GM19452 (cell line): ENCODE data around the gene TMEM51.
"Not testable (repeated sequence)": the region's sequence is repeated elsewhere in the genome, so short reads cannot be mapped to it uniquely, and the experiment has no call there.

ENCODE experiments used
- ATAC-seq: cut with Tn5 transposase; IDR thresholded peaks from one replicate; pipeline ENCODE4 v1.9.1; 2021; ENCODE audit not compliant: unreplicated experiment

TMEM51 gene

DNA sequence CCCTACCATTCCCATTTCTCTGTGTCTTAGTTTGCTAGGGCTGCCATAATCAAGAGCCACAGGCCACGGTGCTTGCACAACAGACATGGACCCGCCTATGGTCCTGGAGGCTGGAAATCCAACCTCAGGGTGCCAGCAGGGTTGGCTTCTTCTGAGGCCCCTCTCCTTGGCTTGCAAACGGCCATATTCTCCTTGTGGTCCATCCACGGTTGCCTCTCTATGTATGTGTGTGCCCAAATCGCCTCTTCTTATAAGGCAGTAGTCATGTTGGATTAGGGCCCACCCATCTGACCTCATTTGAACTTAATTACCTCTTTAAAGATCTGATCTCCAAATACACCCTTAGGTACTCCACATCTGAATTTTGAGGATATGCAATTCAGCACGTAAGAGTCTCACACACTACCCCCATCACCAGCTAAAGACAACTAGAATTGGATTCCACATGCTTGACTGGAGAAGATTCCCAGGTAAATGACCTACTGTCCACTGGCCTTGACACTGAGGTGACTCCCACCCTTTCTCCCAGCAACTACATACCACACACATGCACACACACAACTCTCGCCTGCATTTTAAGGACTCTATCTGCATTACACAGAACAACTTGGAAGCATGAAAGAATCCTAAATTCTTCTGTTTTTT, 28.3 kb upstream of the TMEM51 start:
- no peak for ATAC-seq

DNA sequence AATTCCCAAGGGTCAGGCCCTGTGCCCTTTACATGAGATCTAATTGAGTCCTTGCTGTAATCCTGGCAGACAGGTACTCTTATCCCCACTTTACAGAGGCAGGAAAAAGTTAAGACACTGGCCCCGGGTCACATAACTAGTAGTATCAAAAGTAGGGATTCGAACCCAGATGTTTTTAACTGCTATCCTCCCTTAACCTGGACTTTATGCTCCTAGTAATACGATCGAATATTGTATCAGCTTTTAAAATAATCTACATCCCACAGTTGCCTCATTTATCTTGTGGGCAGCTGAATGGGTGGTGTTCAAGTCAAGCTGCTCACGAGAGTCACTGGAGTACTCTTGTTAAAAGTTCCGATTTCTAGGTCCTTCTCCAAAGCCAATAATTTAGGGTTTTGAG, 25.5 kb upstream of the TMEM51 start:
- no peak for ATAC-seq

DNA sequence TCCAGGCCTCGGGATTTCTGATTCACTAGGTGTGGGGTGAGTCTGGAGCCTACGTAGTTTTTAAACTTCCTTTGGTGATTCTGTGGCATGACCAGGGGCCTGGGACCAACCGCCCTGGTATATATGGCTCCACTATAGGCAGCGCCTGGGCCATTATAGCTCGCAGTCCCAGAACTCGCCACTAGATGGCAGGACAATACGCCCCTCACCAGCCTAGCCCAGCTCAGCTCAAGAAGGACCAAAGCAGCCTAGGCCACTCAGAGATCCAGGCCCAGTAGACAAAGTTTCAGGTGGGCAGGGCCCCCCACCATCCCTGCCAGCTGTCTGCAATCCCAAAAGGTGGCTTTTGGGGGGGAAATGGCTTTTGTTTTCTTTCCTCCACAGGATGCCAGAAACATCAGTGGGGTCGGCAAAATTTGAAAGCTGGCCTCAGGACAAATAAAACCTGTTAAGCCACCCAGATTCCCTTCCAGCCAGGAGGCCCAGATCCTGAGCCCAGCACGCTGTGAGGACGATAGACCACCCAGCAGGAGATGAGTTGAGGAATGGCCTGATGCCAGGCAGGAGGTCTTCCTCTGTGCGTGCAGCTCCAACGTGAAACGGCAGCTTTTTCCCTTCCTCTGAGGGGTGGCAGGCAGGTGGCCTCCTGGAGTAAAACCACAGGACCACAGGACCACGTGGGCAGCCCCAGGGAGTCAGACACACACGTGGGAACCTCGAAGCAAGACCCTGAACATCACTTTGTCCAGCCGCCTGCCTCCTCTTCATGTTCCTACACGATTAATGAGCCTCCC, 24.8 kb upstream of the TMEM51 start:
- ATAC-seq = no peak

DNA sequence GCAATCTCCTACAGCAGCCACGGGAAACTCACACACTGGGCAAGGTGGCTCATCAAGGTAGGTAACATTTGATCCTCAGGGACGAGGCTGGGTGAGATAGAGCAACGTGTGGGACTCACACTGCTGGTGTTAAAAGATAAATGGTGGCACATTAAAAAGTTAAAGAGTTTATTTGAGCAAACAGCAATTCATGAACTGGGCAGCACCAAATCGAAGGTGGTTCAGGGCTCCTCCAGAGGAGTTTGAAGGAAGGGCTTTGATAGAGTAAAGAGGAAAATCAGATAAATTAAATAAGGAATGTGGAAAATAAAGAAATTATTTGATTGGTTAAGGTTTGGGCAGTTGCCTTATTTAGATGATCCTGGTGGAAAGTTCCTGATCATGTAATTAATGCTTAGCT, 23.6 kb upstream of the TMEM51 start:
- no peak for ATAC-seq

DNA sequence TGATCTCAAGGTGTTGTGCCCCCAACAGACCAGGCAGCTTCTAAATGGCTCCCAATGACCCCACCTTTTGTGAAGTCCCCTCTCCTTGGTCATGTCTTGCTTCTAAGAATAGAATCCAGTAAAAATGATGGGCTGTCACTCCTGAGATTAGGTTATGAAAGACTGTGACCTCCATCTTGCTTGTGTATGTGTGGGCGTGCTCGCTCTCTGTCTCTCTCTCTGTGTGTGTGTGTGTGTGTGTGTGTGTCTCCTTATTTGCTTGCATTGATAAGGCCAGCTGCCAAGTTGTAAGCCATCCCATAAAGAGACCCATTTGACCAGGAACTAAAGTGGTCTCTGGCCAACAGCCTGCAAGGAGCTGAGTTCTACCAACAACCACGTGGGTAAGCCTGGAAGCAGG, 22.9 kb upstream of the TMEM51 start:
- ATAC-seq = no peak

DNA sequence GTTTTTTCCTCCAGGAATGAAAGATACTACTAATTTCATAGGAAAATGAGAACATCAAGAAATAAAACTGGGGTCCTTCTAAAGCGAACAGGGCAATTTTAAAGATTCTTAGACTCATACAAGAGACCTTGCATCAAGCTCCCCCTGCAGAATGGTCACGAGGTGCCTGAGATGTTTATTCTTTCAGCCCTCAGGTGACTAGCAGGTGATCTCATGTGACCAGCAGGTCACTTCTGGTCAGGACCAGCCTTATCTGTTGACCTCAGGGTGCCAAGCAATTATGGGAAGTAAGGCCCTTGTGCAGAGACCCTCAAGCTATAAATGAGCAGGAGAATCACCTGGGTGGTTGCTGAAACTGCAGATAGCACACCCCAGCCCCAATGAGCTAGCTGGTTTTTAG, 20.6 kb upstream of the TMEM51 start:
- no peak for ATAC-seq

DNA sequence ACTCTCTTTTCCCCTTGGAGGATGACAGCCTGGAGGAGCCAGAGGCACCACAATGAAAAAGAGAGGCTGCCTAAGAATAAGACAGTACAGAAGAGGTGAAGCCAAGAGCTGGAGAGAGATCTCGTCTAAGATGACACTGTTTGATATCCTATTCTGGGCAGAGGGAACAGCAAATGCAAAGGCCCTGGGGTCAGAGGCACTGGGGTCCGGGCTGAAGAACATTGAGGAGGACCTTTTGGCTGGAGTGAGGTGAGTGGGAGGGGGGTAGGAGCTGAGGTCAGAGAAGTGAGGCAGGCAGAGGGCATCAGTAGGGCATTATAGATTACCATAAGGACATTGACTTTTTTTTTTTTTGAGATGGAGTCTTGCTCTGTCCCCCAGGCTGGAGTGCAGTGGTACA, 19.3 kb upstream of the TMEM51 start:
- no peak for ATAC-seq

DNA sequence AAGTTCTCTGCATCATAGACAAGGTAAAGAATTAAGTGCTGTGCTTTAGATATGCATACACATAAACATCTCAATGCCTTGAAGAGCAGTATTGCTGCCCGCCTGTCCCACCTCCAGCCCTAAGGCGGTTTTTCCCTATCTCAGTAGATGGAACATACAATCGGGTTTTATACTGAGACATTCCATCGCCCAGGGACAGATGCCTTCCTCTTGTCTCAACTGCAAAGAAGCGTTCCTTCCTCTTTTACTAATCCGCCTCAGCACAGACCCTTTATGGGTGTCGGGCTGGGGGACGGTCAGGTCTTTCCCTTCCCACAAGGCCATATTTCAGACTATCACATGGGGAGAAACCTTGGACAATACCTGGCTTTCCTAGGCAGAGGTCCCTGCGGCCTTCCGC, 17.9 kb upstream of the TMEM51 start:
- not testable (repeated sequence) for ATAC-seq

DNA sequence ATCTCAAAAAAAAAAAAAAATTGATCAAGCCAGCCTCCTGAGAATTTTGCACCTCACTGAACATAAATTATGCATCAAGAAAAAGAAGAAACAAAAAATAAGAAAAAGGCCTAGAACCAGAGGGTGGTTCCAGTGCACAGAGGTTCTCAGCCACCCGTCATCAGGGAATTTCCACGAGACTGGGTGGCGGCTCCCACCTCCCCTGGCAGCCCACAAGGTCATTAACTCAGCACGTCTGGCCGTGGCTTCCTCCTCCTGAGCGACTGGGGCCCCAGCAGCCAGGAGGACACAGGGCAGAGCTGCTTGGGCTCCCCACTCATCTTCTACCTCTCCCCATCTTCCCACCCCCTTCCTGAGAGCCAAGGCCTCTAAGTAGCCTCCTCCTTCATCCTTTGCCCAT, 15.7 kb upstream of the TMEM51 start:
- no peak for ATAC-seq

DNA sequence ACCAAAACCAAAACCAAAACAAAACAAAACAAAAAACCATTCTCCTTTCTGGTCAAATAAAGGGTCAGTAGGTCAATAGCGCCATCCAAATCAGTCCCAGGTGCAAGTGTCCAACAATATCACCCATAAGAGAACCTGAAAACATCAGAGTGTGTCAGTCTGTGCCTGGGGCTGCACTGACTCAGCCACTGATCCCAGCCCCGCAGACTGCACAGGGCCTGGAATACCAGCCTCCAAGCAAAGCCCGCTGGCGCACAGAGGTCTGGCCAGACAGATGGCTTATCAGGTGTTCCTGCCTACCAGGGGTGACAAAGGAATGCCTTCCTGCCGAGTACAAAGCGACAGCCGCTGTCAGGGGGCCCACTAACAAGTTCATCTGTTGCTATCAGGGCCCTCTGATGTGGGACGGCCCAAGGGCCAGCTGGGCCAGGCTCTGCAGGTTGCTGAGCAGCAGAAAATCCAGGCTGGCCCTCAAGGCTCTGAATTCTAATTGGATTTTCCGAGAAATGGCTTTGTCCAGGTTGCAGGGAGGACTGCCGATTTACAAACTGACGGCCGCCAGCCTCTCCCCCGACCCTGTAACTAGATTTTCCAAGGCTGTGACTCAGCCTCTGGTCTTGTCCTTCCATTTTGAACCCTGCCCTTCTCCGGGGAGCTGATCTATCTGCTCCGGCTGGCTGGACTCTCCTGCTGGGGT, 13.7 kb upstream of the TMEM51 start:
- ATAC-seq = no peak

DNA sequence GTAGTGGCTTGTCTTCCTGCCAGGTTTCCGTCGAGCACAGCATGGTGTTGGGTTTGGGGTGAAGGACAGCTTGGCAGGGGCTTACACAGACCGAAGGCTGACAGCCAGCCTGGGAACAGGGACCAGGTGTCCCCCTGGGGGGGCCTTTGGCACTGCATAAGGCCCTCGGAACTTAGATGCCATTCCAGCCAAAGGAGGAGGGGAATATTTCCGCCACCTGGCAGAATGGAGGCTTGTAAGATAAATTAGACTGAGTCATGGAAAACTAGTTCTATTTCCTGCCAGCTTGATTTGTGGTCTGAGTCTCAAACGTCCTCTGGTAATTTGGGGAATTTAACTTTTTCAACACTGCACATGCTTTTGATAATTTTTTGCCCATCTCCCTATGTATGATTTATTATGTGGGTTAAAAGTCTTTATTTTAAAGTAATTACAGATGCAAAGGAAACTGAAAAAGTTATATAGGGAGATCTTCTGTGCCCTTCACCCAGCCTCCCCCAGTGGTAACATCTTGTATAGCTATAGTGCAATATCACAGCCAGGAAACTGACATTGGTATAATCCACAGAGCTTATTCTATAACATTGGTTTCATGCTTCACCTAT, 11.5 kb upstream of the TMEM51 start:
- no peak for ATAC-seq

DNA sequence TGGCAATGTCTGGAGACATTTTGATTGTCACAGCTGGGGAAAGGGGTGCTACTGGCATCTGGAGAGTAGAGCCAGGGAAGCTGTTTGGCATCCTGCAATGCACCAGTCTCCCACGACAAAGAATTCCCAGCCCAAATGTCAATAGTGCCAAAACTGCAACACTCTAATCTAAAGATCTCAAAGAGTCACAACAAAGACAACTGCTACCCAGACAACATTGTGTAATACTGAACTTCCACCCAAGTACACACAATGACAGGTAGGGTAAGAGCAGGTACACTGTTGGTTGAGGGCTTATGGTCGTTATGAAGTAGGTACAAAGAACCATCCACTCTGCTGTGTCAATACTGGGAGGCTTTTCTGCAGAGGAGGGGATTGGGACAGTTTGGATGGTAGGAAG, 8.2 kb upstream of the TMEM51 start:
- ATAC-seq = no peak

DNA sequence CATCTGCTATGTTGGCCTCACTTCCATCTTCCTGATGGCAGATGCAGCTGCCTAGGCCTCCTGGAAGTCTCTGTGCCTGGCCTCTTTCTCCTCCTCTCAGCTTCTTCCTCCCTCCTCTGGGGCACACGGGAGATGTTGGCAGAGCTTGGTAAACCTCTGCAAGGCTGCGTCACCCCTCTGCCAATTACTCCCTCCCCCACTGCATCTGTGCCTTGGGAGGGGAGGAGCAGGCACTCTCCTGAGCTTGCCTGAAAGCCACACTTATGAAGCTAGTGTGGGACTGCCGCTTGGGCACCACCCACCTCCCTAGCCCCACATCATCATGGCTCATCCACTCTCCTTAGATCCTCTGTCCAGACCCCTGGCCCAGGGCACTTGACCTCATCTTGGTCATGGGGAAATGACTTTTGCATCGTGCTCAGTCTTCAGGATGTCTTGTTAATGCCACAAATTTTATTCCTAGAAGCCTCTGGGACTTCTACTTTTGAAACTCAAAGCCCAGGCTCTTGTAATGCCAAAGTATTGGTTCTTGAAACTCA, 7.3 kb upstream of the TMEM51 start:
- no peak for ATAC-seq

DNA sequence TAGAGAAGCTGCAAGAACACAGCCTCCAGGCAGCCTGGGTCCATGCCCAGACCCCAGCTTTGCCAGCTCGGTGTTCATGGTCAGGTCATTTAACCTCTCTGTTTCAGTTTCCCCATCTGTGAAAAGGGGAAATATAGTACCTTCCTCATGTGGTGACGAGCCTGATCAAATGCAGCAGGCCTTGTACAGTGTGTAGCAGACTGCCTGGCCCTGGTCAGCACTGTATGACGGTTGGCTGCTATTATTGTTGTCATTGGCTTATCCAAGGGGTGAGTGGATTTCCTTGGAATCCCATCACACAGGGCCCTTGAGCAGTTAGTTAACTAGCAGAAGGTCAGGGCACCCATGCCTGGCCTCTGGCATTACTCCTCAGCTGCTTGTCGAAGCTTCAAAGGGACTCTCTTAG, 6.6 kb upstream of the TMEM51 start:
- ATAC-seq = no peak

DNA sequence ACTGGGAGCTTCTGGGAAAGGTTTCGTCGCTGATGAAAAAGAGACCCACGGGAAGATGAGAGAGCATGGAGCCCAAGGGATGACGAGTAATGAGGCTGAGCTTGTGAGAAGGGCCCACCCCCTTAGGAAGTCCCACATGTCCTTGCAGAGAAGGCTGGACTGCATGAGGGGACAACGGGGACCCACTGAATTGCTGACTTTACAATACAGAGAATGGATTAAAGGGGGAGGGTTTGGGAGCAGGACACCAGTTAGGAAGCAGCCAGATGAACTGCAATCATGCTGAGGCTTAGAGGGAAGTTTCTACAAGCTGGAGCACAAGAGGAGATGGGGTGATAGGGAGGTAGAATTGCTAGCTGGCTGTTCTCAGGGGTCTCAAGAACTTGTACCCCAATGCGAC, 5.5 kb upstream of the TMEM51 start:
- no peak for ATAC-seq

DNA sequence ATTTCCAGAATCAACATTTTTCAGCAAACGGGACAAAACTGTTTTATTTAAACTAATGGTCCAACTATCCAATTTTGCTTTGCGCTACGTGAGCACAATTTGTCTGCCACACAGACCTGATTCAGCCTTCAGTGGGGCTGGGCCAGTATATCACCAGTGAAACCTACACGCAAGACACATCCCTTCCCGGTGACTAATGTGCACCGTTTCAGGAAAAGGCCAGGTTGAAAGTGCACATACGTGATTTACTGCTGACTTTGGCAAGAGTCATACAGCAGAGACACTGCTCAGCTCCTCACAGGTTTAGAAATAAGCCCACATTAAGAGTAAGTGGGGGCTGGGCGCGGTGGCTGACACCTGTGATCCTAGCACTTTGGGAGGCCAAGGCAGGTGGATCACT, 5.1 kb upstream of the TMEM51 start:
- no peak for ATAC-seq

DNA sequence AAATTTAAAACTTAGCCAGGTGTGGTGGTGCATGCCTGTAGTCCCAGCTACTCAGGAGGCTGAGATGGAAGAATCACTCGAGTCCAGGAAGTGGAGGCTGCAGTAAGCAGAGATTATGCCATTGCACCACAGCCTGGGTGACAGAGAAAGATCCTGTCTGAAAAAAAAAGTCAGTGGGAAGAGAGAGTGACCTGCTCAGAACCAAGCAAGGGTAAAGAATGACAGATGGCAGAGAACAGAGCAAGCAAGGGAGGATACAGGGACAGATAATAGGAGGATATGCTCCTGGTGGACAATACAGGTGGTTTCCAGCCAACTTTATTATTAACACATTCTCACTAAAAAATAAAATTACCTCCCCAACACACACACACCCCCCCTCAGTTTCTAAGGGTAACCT, 4.6 kb upstream of the TMEM51 start:
- no peak for ATAC-seq

DNA sequence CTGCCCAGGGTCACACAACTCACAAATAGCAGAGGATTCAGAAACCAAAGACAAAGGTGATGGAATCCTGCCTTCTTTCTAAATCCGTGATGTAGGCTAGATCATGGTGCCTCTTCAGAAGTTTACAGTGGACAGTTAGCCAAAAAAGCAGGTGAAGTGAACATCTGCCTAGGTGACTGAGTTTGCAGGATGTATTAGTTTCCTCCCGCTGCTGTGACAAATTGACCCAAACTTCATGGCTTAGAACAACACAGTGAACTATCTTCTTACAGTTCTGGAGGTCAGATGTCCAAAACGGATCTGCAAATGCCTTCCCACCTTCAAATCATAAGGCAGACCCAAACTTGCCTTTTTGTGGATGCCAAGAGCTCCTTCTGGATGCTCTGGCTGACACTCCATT, 3.2 kb upstream of the TMEM51 start:
- ATAC-seq = no peak

DNA sequence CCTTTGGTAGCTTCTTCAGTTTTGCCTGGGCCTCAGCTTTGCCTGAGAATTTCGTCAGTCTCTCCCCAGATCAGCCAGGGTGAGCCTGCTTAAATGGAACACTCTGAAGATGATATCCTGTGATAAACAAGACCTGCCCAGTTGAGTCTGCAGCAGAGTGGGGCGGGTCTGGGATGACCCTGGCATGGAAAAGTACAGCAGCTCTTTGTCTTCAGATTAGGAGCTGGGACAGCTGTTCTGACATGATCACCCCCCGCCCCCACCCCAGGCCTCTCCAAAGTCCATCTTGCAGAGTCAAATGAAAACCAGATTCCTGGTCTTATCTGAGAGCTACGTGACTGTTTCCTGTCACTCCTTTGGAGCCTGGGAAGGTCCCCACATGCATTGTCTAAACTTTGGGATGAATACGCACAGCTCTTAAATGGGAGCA, 2.2 kb upstream of the TMEM51 start:
- no peak for ATAC-seq

DNA sequence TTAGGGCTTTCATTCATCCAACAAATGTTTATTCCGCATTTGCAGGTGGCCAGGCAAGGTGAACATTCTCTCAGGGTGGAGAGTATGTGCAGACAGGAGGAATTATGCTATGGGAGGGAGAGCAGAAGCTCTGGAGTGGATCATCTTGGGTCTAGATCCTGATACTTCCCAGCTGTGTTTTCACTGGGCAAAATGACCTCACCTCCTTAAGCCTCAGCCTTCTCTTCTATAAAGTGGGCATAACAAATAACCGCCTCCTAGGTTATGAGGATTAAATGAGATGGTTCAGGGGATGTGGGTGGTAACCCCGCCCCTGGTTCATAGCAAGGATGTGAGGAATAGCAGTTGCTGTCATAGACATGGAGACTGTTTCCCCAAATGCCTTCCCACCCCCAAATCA, 1.7 kb upstream of the TMEM51 start:
- ATAC-seq = no peak

DNA sequence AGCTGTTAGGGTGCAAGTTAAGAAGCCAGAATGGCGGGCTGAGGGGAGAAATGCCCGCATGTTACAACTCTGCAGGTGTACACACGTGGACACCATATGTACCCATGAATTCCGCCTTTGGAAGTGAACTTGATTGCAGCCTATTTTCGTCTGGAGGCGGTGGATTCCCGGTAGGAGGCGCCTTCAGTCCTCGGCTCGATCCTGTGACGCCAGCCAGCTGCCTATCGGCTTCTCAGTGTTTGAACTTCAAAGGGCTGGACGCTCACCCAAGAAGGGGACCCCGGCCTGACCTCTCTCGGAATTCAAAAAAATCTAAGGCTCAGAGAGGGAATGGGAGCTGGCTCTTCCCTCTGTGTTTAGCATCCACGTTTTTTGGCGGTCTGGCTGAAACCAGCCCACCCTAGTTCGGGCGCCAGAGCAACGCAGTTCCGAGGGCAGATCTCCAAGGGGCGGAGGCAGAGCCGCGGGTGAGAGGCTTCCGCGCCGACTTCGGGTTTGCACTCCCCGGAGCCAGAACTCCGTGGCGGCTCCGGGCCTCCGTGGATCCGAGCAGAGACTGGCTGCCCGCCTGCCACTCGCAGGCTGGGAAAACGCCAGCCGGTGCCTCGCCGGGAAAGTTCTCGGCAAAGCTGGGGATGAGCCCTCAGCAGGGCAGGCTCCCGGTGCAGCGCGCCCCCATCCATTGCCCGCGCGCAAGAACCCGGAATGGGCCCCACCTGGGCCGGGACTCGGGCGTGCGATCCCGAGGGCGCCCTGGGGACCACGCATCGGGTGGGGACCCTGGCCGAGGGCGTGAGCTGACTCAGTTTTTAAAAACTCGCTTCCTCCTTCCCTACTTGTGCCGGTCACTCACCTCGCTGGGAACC, 996 bp upstream of the TMEM51 start:
- no peak for ATAC-seq
